ENCODE measurements around the gene IGFL3. TPM values are rescaled to one million over a fixed set of nuclear protein-coding genes. Genes with fewer than 3 reads are reported as not detected.
"Not testable (repeated sequence)": the region's sequence is repeated elsewhere in the genome, so short reads cannot be mapped to it uniquely, and the experiment has no call there.

Gene IGFL3
- polyA plus RNA-seq, 10 donors, result not detected

DNA sequence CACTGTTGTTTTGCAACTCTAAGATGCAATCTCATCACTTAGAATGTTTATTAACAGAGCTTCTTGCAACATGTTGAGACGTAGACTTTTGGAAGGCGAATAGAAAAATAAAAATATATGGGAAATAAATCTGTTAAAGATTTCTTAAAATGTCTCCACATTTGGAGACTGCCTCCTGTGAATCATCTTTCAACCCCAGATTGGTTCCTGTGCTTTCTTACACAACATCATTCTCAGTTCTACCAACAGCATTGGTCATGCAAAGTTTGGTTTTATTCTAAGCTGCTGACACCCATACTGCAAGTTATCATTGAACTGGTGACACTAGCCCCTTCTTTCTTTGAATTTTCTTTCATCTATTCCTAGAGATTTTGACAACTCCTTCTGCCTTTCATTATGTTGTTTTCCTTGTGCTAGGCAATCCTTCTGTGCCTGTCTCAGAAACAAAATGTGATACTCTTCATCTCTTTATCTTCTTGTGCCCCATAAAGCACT lies 1.6 kb upstream of the IGFL3 start:
- no peak for DNase-seq

DNA sequence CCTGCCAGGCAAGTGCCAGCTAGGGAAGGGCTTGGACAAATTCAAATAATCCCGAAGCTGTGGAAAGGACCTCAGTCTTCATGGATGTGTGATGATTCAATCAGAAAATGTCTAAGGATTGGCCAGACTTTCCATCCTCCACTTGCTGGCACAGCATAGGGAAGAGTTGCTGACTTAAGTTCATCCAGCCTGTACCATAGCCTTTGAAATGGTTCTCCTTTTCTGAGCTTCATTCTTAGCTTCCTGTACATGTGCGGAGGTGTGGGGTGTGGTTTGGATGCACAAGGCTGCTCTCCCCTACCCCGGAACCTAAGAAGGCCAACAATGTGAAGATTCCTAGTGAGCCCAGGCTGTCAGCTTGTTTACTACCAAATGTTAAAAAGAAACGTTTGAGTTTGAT lies 959 bp upstream of the IGFL3 start:
- no peak for DNase-seq

DNA sequence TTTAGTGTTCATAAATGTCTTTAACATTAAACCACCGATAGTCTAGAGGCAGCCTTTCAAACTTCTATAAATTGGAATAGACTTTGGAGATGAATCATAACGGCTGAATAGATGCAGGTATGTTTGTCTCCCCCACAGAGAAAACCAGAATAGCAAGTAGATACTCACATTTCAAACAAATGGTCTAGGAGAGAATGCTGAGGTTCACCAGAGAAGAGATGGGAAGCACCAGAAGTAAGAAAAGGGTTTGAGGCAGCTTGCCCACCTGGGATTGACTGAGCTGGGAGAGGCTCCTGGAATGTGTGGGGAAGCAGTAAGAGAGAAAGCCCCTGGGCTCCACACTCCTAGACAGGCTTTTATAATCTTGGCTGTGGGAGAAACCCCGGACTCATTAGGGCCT lies 6.4 kb downstream of the IGFL3 start:
- DNase-seq, result no peak

DNA sequence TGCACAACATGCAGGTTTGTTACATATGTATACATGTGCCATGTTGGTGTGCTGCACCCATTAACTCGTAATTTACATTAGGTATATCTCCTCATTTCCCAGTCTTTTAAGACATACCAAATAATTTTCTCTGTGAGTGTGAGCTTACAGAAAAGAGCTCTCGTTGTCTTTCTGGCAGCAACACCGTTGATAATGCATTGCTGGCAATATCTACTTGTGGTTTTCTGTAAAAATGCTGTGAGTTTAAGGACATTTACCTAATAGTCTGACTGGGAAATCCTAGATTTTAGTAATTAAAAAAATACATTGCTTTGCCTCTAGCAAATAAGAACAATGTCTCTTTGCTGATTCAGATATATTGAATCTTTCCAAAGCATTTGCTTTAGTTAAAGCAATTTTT lies 8.4 kb downstream of the IGFL3 start:
- DNase-seq, result no peak

DNA sequence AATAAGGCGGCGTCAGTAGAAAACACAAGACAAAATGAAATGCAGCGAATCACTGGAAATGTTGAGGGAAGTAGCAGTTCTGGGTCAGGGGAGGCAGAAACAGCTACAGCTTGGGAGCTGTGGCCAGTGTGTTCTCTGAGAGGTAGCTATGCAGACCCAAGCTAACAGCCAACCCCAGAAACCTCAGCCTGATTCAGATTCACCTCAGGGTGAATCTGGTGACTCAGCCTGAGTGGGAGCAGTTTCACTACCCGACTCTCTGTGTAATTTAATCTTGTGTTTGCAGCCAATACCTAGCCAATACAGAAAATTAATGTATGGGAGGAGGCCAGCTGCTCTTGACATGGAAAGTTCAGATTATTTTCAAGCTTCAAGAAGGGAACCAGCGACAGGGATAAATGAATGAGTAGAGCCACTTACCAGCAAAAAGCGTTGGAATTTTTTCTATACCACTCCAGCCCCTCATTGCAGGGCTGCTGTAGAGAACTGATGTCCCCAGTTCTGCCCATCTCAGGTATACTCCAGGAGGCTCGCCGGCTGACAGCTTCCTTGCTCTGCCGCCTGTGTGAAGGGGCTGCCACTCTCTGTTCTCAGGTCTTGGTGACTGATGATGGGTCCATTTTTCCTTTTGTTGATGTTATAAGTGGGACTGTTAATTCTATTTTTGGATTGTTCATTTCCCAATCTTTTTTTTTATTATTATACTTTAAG lies 8.9 kb downstream of the IGFL3 start:
- DNase-seq, result peak in 1 of 3 donors; percentile 39

DNA sequence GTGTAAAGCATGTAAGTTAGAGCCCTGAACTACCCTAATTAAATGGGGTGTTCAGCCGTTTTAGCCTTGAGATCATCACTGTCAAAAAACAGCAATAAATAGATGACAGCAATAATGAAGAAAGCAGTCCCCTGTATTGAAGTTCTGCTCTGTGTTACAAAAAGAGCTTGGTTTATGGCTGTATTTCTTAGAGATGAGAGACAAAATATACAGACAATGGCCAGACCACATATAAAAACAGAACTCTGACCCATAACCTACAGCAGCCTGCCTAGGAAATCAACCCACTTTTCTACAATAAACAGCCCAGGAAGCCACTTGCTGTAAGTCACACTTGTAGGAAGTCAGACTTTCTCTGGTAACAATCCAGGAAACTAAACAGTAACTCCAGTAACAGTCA lies 10.8 kb downstream of the IGFL3 start:
- DNase-seq, result no peak

DNA sequence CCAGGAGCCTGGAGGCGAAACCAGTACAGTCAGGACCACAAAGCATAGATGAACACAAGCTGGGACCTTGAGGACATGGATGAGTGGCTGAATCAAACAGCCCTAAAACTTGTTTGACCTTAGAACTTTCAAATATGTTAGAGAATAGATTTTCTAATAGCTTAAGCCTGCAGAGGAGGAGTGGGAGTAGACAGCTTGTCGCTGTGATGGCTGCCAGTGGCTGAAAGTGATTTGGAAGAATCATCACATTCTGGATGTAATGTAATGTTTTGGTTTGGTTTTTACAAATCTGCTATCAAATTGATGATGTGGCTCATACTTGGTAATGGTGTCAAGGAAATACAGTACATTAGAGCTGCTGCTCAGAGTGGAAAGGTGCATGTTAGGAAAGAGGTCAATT lies 12.0 kb downstream of the IGFL3 start:
- DNase-seq, result no peak

DNA sequence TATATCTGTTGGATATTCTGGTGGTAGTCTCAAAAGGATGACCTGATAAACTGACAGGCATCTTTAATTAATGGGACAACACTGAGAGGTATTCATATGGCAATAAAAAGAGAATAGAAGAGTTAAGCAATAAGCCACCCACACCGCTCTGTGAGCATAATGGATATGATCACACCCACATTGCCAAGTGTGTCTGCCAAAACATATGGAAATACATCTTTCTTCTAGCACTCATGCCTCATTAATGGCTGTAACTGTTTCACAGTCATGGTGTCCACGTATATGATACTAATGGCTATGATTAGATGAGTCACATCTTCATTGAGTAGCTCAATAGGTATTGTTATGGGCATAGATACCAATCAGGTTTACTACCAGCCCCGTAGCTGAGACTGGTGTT lies 13.1 kb downstream of the IGFL3 start:
- DNase-seq, result no peak

DNA sequence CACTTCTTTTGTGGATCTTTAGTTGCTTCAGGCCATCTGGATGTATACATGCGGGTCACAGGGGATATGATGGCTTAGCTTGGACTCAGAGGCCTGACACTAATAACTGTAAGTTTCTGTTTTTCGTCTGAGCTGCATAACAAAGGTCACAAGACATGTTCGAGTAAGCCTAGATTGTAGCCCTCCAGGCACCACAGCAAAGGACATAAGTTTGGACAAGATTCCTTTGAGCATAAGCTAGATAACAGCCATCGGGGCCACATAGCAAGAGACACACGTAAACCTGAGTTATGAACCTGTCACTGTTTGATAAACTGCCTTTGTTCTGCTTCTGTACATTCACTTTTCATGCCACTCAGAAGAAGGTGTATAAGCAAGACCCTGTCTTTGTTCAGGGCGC lies 14.6 kb downstream of the IGFL3 start:
- no peak for DNase-seq

DNA sequence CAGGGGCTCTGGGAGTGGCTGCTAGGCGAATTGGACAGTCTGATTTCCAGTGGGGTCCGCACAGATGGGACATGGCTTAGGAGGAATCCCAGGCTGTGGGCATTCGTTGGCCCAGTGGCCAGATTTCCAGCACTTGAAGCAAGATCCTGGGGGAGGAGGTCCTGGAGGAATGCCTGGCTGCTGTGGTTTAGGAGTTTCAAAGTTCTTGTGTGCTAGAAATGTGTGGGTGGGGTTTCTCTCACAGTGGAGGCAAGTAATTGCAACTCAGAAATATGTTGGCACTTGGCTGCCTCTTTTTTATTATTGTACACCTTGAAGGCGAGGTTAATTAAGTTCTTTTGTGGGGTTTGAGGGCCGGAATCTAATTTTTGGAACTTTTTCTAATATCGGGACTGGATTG lies 17.1 kb downstream of the IGFL3 start:
- no peak for DNase-seq

DNA sequence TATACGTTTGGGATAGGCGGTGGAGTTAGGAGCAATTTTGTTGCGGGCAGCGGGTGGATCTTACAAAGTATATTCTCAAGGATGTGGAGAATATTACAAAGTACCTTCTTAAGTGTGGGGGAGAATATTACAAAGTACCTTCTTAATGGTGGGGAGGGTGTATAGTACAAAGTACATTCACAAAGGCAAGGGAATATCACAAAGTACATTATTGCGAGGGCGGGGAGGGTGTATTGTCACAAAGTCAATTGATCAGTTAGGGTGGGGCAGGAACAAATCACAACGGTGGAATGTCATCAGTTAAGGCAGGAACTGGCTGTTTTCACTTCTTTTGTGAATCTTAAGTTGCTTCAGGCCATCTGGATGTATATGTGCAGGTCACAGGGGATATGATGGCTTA lies 22.2 kb downstream of the IGFL3 start:
- not testable (repeated sequence) for DNase-seq

DNA sequence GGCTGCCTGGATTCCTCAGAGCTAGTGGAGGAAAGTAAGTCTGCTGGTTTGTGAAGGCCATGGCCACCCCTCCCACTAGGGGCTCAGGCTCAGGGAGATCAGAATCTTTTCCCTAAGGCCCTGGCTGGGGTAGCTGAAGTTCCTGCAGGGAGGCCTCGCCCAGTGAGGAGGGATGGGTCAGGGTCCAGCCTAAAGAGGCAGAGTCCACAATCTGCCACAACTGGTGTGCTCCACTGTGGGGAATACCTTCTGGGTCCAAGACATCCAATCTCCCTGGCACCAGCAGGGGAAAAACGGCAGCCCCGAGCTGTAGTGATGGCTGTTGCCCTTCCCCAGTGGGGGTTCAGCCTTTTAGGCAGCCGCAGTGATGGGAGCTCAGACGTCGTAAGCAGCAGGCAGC lies 23.2 kb downstream of the IGFL3 start:
- DNase-seq, result no peak

DNA sequence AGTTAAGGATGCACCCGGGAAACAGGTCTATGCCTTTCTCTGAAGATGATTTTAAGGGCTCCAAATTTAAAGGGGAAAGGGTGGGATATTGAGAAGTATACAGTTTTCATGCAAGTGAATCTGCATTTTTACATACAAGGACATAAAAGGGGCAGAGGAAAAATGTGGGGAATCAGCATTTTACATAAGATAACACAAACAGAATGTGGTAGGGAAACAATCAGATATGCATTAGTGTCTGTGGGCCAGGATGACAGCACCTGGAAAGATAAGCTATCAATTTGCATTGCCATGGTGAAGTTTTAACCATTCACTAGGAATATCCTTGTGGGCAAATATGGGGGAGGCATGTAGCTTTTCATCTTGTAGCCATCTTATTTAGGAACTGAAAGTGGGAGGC lies 24.1 kb downstream of the IGFL3 start:
- no peak for DNase-seq

DNA sequence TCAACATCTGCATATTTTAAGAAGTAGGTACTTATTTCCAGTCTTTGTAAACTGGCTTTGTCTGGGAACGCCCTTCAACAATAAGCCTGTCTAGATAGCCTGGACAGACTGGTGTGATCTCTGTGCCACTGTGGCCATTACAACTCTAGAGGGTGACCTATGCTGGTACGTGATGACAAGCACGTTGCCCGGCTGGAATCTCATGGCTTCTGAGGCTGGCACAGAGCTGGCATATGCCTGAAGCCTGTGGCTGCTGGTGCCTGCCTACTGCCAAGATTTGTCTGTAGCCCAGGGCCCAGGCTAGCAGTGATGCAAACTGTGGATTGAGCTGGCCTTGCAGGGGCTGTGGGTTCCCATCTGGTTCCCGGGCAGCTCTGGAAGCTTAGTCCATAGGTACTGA lies 34.0 kb downstream of the IGFL3 start:
- no peak for DNase-seq

DNA sequence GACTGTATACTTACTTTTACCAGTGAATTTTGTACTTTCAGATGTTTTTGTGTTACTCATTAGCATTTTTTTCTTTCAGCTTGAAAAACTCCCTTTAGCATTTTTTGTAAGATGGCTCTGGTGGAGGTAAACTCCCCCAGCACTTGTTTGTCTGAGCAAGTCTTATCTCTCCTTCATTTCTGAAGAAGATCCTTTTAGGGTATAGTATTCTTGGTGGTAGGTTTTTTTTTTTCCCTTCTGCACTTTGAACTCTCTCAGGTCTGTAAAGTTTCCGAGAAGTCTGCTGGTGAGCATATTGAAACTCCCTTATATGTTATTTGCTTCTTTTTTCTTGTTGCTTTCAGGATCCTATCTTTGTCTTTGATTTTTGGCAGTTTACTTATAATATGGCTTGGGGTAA lies 35.1 kb downstream of the IGFL3 start:
- no peak for DNase-seq

DNA sequence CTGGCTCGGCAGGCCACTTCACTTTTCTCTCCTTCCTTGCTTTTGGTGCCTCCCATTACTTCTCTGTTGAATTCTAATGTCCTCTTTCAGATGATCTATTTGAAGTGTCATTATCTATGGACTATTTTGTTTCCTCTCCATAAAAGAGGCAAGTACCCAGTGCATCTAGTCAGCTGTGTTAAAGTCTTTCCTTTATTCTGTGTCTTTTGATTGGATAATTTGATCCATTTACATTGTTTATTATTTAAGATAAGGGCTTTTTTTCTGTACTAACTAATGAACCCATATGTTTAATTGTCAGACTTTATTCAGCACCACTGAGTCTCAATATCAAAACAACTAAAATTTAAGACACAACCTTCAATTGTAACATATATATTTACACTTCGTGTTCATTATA lies 36.4 kb downstream of the IGFL3 start:
- no peak for DNase-seq

DNA sequence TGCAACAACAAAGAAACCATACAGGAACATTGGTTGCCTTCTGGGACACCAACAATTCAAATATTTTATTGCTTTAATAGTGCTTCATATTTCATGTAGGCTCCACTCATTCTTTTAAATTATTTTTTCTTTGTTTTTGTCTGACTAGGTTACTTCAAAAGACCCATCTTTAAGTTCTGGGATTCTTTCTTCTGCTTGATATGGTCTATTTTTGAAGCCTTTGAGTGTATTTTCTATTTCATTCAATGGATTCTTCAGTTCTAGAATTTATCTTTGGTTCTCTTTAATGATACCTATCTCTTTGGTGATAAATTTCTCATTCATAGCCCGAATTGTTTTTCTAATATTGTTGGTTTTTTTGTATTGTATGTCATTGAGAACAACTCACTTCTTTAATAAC lies 38.6 kb downstream of the IGFL3 start:
- no peak for DNase-seq

DNA sequence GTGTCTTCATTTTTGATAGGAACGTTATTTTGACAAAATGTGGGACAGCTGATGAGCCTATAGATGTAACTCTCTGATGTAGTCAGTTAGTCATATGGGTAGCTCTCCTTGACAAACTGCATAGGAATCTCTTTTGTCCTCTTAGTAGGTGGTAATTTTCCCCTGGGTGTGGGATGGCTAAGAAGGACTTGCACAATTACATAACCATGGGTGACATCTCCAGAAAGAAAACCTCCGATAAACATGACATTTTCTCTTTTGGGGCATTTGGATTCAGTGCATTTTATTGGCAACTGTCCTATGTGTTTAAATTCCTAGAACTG lies 41.8 kb downstream of the IGFL3 start:
- DNase-seq, result no peak

DNA sequence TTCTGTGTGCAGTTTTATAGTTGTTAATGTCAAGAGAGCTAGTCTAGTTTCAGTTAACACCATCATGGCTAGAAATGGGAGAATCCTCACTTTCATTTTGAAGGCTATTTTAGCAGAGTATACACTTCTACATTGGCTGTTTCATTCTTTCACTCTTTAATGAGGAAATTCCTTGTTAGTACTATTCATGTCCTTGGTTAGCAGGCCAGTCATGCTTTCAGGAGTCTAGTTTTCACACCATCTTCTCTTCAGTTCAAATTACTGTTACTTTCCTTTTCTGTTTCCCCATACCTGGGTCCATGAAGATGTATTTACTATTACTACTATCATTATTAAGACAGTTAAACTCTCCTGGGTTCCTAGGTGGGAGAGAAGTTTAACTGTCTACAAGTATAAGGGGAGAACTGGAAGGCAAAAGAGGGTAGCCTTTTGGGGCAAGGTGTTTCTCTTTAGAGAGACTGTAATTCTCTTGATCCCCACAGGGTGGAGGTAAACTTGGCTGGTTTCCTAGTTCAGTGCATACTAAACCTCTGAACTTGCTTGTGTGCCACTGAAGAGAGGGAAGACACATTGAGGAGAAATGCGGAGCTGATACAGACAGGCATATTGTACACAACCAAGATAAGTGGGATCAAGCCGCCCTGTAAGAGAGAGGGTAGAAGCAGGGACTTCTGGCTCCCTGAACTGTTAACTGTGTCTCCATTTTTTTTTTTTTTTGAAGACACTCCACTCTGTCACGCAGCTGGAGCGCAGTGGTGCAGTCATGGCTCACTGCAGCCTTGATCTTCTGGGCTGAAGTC lies 42.4 kb downstream of the IGFL3 start:
- DNase-seq, result no peak

DNA sequence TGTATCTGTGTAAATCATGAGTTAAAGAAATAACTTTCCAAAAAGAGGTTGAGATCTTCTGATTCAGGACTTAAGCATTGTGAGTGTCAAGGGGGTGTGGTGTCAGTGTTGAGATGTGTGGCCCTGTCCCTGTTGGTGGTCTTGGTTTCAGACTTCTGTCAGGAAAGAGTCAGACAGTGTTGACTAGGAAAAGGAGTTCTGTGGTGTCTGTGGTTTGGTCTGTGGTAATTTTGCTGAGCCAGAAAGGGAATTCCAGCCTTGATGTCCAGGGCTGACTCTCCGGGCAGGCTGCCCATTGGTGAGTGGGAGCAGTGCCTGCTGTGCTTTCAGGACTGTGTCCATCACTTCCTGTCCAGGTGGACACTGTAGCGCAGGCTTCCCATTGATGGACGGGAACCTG lies 43.9 kb downstream of the IGFL3 start:
- DNase-seq, result peak in 1 of 3 donors; percentile 90

DNA sequence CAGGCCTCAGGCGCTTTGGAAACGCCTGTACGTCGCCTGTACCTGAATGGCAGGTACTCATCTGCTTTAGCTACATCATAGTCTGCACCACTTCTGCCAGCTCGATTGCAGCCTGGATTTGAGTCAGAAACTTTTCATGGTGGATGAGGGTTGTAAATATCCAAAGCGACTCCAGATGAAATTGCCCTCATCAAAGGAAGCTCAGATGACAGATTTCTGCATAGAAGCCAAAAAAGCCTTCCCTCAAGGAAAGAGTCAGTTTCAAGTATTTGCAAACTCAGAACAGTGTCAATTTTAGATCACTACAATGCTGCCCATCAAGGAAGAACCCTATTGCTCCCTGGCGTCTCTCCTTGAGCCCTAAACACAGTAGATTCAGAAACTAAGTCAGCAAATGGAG lies 44.9 kb downstream of the IGFL3 start:
- DNase-seq, result no peak

DNA sequence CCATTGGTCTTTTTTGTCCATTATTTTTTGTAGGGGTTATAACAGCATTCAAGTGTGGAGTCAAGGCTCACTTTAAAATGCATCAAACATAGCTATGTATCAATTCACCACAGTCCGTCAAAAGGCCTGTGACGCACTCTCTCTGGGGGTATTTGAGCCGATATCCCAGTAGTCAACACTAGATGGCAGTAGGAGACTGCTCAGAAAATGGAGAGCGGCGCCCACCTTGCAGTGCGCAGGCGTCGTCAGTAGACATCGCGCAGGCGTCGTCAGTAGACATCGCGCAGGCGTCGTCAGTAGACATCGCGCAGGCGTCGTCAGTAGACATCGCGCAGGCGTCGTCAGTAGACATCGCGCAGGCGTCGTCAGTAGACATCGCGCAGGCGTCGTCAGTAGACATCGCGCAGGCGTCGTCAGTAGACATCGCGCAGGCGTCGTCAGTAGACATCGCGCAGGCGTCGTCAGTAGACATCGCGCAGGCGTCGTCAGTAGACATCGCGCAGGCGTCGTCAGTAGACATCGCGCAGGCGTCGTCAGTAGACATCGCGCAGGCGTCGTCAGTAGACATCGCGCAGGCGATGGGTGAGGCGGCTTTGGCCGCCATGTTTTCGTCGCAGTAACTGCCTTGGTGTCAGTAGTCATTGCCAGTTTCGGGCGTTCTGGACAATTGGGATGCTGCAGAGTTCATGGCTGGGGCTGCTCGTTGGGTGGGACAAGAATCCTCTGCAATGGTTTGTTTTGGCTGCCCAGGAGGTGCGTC lies 45.7 kb downstream of the IGFL3 start:
- DNase-seq, result peak; percentile 42 to 66 (median 49)

DNA sequence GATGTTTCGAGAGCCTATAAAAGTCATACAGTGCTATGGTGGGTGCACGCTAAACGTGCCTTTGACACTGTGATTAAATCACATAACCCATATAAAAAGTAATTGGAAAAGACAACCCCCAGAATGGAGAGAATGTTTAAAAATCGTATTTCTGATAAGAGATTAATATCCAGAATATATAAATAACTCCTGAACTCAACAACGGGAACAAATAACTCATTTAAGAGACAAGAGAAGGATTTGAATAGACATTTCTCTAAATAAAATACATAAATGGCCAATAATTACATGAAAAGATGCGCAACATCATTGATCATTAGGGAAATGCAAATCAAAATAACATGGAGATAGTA lies 46.7 kb downstream of the IGFL3 start:
- no peak for DNase-seq

Measured in muscle of back (tissue), 11 donors.